Fibroblast of the conjunctiva (primary cell): ENCODE results near the gene BNC1.
"Not testable (repeated sequence)": the region's sequence is repeated elsewhere in the genome, so short reads cannot be mapped to it uniquely, and the experiment has no call there.

ENCODE experiments used
- DNase-seq: peaks from one replicate; pipeline ENCODE4 v3.0.0-alpha.2; 2010; ENCODE audit warnings: low read depth

Gene BNC1

GRCh38 chr15:83248151-83249029 is 36.1 kb downstream of the BNC1 start:
- peak; percentile 58 for DNase-seq

GRCh38 chr15:83243634-83244033 is 40.8 kb downstream of the BNC1 start:
- DNase-seq, result no peak

- no peak for DNase-seq
These were observed 54.2 kb downstream of the BNC1 start for GRCh38 chr15:83230242-83230641.

DNA sequence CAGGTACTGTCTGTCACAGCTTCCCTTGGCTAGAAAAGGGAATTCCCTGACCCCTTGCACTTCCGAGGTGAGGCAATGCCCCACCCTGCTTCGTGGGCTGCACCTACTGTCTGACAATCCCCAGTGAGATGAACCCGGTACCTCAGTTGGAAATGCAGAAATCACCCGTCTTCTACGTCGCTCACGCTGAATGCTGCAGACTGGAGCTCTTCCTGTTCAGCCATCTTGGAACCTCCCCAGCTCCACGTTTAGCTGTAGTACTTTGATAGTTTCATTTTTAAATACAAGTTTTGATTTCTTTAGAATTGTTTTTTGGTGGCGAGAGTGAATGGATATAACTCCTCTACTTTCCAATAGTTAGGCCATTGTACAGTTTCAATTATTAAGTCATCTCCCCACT is 59.0 kb downstream of the BNC1 start:
- no peak for DNase-seq

GRCh38 chr15:83221781-83222180 is 62.7 kb downstream of the BNC1 start:
- not testable (repeated sequence) for DNase-seq

GRCh38 chr15:83219026-83219425 is 65.4 kb downstream of the BNC1 start:
- no peak for DNase-seq

- DNase-seq, result no peak
These were observed 69.2 kb downstream of the BNC1 start for GRCh38 chr15:83215306-83215705.

- DNase-seq, result no peak
These were observed 73.8 kb downstream of the BNC1 start for GRCh38 chr15:83210619-83211018.

GRCh38 chr15:83209333-83209732 is 75.1 kb downstream of the BNC1 start:
- no peak for DNase-seq

- DNase-seq, result no peak
These were observed 76.2 kb downstream of the BNC1 start for GRCh38 chr15:83208367-83208661.

DNA sequence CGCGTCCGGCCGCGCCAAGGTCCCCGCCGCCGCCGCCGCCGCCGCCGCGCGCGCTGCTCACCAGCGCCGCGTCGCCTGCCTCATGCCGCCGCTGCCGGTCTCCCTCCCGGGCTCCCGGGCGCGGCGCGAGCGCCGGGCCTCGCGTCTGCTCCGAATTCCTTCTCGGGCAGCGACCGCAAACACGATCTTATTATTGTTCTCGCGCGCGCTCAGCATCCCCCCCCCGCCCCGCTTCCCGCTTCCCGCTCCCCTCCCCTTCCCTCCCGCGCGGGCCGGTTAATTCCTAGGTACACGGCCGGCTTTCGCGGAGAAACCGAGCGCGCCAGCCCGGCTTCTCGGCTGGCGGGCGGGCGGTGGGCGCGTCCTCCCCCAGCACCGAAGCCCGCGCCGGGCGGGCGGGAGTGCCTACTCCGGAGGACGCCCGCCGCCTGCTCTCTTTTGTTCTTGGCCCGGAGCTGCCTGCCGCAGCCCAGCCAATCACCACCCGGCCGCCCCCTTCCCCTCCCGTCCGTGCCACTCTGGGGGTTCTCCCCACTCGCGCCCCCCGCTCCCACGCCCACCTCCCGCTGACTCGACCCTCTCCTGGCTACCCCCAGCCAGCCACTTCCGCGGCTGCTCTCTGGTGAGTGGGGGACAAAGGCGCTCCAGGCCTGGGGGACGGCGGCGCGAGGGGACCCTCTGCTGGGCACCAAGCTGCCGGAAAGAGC is 76.7 kb downstream of the BNC1 start, which contains the start of gene HDGFL3:
Gene HDGFL3 (minus strand): TSS at position 164 of the 707 bp plus-strand sequence. CDS start 409 bp downstream, outside the sequence.
- no peak for DNase-seq

- DNase-seq, result no peak
These were observed 77.3 kb downstream of the BNC1 start for GRCh38 chr15:83207009-83207659.

DNA sequence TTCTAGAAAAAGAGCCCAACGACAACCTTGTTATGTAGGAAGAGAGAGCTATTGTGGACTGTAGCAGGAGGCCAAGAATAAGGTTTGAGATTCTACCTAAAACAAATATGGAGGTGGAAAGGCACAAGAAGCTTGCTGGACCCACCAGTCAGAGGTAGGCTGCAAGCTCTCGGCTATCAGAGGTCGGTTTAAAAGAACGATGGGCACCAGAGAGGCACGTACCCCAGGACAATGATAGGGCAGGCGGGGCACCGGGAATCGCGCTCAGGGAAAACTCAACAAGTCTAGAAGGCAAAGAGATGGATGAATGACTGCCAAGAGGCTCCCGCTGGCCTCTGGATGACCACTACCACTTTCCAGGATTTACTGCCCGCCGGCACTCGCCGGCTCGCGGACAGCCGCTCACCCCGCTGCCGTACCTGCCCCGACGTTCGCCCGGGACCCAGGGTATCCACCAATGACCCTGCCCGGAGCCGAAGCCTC is 77.9 kb downstream of the BNC1 start:
- no peak for DNase-seq
